HCT116 (cell line): ENCODE measurements around the gene ALB. TPM values are rescaled to one million over a fixed set of nuclear protein-coding genes. Genes with fewer than 3 reads are reported as not detected.

Source experiments
- ATAC-seq: fragments of 200-7000 bp; cut with Tn5 transposase; 2 replicates; pipeline ENCODE4 v1.9.1; 2020; ENCODE audit warnings: mild to moderate bottlenecking, moderate library complexity
- BruUV-seq: library from RNA; stranded (reverse); fragments of 400-500 nt; replicated peaks from 2 replicates; lab custom pipeline; 2021; lab: Mats Ljungman, UMichigan
- CTCF ChIA-PET: fragments of 300-600 bp; sonication (Branson Sonifier 250); formaldehyde crosslinking; loops from one replicate; lab custom pipeline; 2021; ENCODE audit warnings: antibody characterized with exemption; lab: Charles Lee
- POLR2A ChIA-PET: fragments of 300-600, 350-600 bp; sonication (Branson Sonifier 250); formaldehyde crosslinking; loops from one replicate; lab custom pipeline; 2021; ENCODE audit warnings: antibody characterized with exemption; lab: Charles Lee
- RAD21 ChIA-PET, 2 experiments: fragments of 300-600 bp; sonication (Branson Sonifier 250); formaldehyde crosslinking; loops; one replicate each; lab custom pipeline; 2023; ENCODE audit warnings: low total read pairs in 2 of 2; ENCODE audit not compliant: uncharacterized antibody in 2 of 2, unreplicated experiment in 2 of 2, low non-redundant PET in 1 of 2; lab: Charles Lee
- DNase-seq: peaks from one replicate; pipeline ENCODE4 v3.0.0-alpha.2; 2010; ENCODE audit warnings: low read depth, low spot score
- H2AFZ ChIP-seq: fragments of 200-600 bp; shearing (Covaris generic), sonication (generic); 2 replicates; pipeline ENCODE4 v1.6.1; 2017; ENCODE audit warnings: low read depth, mixed run types, mixed read lengths, antibody characterized with exemption, low read length; ENCODE audit not compliant: poor library complexity, severe bottlenecking
- H3K27ac ChIP-seq: 2 replicates; pipeline ENCODE4 v1.5.1; 2012; ENCODE audit warnings: low read depth, low read length
- H3K27me3 ChIP-seq: fragments of 200-600 bp; sonication (generic); 2 replicates; pipeline ENCODE4 v1.6.1; 2016; ENCODE audit warnings: mixed run types, low read length, mixed read lengths; ENCODE audit not compliant: insufficient read depth
- H3K36me3 ChIP-seq, 2 experiments: fragments of 200-500 bp in 1 of 2; fragments of 200-600 bp in 1 of 2; sonication (Bioruptor generic) in 1 of 2; sonication (generic) in 1 of 2; 2 replicates each; pipeline versions ENCODE4 v1.5.1 to v1.6.1; 2014 to 2016; ENCODE audit warnings: low read length in 2 of 2, inconsistent platforms in 1 of 2, mixed read lengths in 1 of 2, mixed run types in 1 of 2; ENCODE audit not compliant: insufficient read depth in 2 of 2, control insufficient read depth in 1 of 2
- H3K4me1 ChIP-seq, 2 experiments: fragments of 200-600 bp in 1 of 2; sonication (generic) in 1 of 2; 2 replicates each; pipeline versions ENCODE4 v1.5.1 to v1.6.1; 2012 to 2017; ENCODE audit warnings: low read length in 2 of 2, inconsistent platforms in 1 of 2, mild to moderate bottlenecking in 1 of 2, mixed read lengths in 1 of 2, mixed run types in 1 of 2, moderate library complexity in 1 of 2; ENCODE audit not compliant: insufficient read depth in 2 of 2, control insufficient read depth in 1 of 2
- H3K4me2 ChIP-seq: fragments of 200-600 bp; sonication (generic); 2 replicates; pipeline ENCODE4 v1.6.1; 2017; ENCODE audit warnings: mixed run types, low read length, mixed read lengths
- H3K4me3 ChIP-seq, 2 experiments: fragments of 200-600 bp in 1 of 2; sonication (generic) in 1 of 2; replicated peaks in 1 of 2; 2 replicates each; pipeline ENCODE4 v1.5.1; 2011 to 2016; ENCODE audit warnings: low read length in 2 of 2, control low read depth in 1 of 2, low read depth in 1 of 2, mild to moderate bottlenecking in 1 of 2, mixed read lengths in 1 of 2, mixed run types in 1 of 2
- H3K79me2 ChIP-seq: fragments of 200-600 bp; sonication (generic); 2 replicates; pipeline ENCODE4 v1.6.1; 2017; ENCODE audit warnings: mild to moderate bottlenecking, mixed run types, low read length, moderate library complexity, mixed read lengths; ENCODE audit not compliant: insufficient read depth
- H3K9ac ChIP-seq: fragments of 200-600 bp; sonication (generic); 2 replicates; pipeline ENCODE4 v1.6.1; 2016; ENCODE audit warnings: low read length, mixed read lengths
- H3K9me2 ChIP-seq: fragments of 200-600 bp; sonication (generic), shearing (Covaris generic); 2 replicates; pipeline ENCODE4 v1.6.1; 2017; ENCODE audit warnings: mixed run types, mild to moderate bottlenecking, moderate library complexity; ENCODE audit not compliant: insufficient read depth
- H3K9me3 ChIP-seq, 2 experiments: fragments of 200-500 bp in 1 of 2; fragments of 200-600 bp in 1 of 2; sonication (Bioruptor generic) in 1 of 2; sonication (generic) in 1 of 2; 2 replicates each; pipeline ENCODE4 v1.6.1; 2014 to 2017; ENCODE audit warnings: low read length in 2 of 2, mixed read lengths in 2 of 2, inconsistent platforms in 1 of 2, low read depth in 1 of 2, mild to moderate bottlenecking in 1 of 2, mixed run types in 1 of 2, moderate library complexity in 1 of 2; ENCODE audit not compliant: control insufficient read depth in 1 of 2, insufficient read depth in 1 of 2
- H4K20me1 ChIP-seq: fragments of 200-600 bp; sonication (generic), shearing (Covaris generic); 2 replicates; pipeline ENCODE4 v1.6.1; 2017; ENCODE audit warnings: mixed run types, mild to moderate bottlenecking, moderate library complexity; ENCODE audit not compliant: insufficient read depth
- CBX3 ChIP-seq: IDR thresholded peaks from 2 replicates; pipeline ENCODE4 v1.6.1; 2012; ENCODE audit warnings: low read depth
- EGR1 ChIP-seq: IDR thresholded peaks from 2 replicates; pipeline ENCODE4 v1.6.1; 2012; ENCODE audit warnings: low read depth
- ELF1 ChIP-seq: IDR thresholded peaks from 2 replicates; pipeline ENCODE4 v1.6.1; 2012; ENCODE audit warnings: low read depth, borderline replicate concordance
- EZH2 ChIP-seq: fragments of 200-600 bp; sonication (generic); IDR thresholded peaks from 2 replicates; pipeline ENCODE4 v1.6.1; 2017; ENCODE audit warnings: antibody characterized with exemption, mixed run types
- EZH2phosphoT487 ChIP-seq: fragments of 200-600 bp; IDR thresholded peaks from 2 replicates; pipeline ENCODE4 v1.6.1; 2018; ENCODE audit warnings: antibody characterized with exemption, borderline replicate concordance
- FOSL1 ChIP-seq: IDR thresholded peaks from 2 replicates; pipeline ENCODE4 v1.6.1; 2012; ENCODE audit warnings: low read depth
- JUND ChIP-seq: IDR thresholded peaks from 2 replicates; pipeline ENCODE4 v1.6.1; 2012
- SIN3A ChIP-seq: IDR thresholded peaks from 2 replicates; pipeline ENCODE4 v1.6.1; 2012; ENCODE audit warnings: low read depth
- SP1 ChIP-seq: IDR thresholded peaks from 2 replicates; pipeline ENCODE4 v1.6.1; 2012; ENCODE audit warnings: low read depth
- SRF ChIP-seq: IDR thresholded peaks from 2 replicates; pipeline ENCODE4 v1.6.1; 2012; ENCODE audit warnings: low read depth
- TCF7L2 ChIP-seq: IDR thresholded peaks from 2 replicates; pipeline ENCODE4 v1.7.0; 2011; ENCODE audit warnings: borderline replicate concordance, inconsistent platforms; ENCODE audit not compliant: insufficient read depth, insufficient read length; ENCODE audit errors: extremely low read depth
- YY1 ChIP-seq: IDR thresholded peaks from 2 replicates; pipeline ENCODE4 v1.6.1; 2011; ENCODE audit warnings: low read length, low read depth, moderate library complexity, mild to moderate bottlenecking; ENCODE audit not compliant: insufficient replicate concordance; ENCODE audit errors: extremely low read depth
- intact Hi-C: fragments of 100-400 bp; cut with micrococcal nuclease; formaldehyde crosslinking; loops from 2 replicates; pipeline ENCODE4 v1.10.0; 2022
- total RNA-seq: library from RNA; stranded (reverse); gene quantifications from one replicate; pipeline ENCODE4 v1.2.1, GENCODE V29; 2021; ENCODE audit not compliant: unreplicated experiment
- TF ChIP-seq, protein P1 (sequence below): IDR thresholded peaks from 2 replicates; pipeline ENCODE4 v1.6.1; 2012; ENCODE audit warnings: low read depth
- TF ChIP-seq, protein P2 (sequence below): IDR thresholded peaks from 2 replicates; pipeline ENCODE4 v1.6.1; 2012

The ALB gene
- total RNA-seq, 1 experiment from 2014 or later = 26.7 TPM

DNA sequence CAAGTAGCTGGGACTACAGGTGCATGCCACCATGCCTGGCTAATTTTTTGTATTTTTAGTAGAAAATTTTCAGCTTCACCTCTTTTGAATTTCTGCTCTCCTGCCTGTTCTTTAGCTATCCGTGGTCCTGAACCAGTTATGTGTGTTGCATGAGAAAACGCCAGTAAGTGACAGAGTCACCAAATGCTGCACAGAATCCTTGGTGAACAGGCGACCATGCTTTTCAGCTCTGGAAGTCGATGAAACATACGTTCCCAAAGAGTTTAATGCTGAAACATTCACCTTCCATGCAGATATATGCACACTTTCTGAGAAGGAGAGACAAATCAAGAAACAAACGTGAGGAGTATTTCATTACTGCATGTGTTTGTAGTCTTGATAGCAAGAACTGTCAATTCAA is 13.9 kb downstream of the ALB start:
- ChIA-PET POLR2A (no interaction called here), RAD21 (no interaction called here), CTCF (no interaction called here)
- intact Hi-C loops = no loop called here
- H3K9me2 ChIP-seq = no peaks in the 10 kb centered on the region
- no peak overlapping the region for H2AFZ ChIP-seq
- no peaks in the 10 kb centered on the region for H3K4me1 ChIP-seq
- H3K36me3 ChIP-seq = no peaks in the 10 kb centered on the region
- H3K9ac ChIP-seq = no peak overlapping the region
- no peak for ATAC-seq
- no peaks in the 10 kb centered on the region for H4K20me1 ChIP-seq
- TF ChIP-seq ELF1 = no peak
- TF ChIP-seq, protein P1, sequence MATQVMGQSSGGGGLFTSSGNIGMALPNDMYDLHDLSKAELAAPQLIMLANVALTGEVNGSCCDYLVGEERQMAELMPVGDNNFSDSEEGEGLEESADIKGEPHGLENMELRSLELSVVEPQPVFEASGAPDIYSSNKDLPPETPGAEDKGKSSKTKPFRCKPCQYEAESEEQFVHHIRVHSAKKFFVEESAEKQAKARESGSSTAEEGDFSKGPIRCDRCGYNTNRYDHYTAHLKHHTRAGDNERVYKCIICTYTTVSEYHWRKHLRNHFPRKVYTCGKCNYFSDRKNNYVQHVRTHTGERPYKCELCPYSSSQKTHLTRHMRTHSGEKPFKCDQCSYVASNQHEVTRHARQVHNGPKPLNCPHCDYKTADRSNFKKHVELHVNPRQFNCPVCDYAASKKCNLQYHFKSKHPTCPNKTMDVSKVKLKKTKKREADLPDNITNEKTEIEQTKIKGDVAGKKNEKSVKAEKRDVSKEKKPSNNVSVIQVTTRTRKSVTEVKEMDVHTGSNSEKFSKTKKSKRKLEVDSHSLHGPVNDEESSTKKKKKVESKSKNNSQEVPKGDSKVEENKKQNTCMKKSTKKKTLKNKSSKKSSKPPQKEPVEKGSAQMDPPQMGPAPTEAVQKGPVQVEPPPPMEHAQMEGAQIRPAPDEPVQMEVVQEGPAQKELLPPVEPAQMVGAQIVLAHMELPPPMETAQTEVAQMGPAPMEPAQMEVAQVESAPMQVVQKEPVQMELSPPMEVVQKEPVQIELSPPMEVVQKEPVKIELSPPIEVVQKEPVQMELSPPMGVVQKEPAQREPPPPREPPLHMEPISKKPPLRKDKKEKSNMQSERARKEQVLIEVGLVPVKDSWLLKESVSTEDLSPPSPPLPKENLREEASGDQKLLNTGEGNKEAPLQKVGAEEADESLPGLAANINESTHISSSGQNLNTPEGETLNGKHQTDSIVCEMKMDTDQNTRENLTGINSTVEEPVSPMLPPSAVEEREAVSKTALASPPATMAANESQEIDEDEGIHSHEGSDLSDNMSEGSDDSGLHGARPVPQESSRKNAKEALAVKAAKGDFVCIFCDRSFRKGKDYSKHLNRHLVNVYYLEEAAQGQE = peak; percentile 54
- H3K4me2 ChIP-seq = no peak overlapping the region
- no TSS peak for BruUV-seq
- H3K27me3 ChIP-seq = no peaks in the 10 kb centered on the region
- no peak for DNase-seq
- no peaks in the 10 kb centered on the region for H3K9me3 ChIP-seq
- H3K4me3 ChIP-seq = no peak overlapping the region
- no peaks in the 10 kb centered on the region for H3K79me2 ChIP-seq
- H3K27ac ChIP-seq = no peak overlapping the region

- no peak overlapping the region for H2AFZ ChIP-seq
- no peak for TF ChIP-seq TCF7L2
- TF ChIP-seq EZH2phosphoT487 = no peak
- TF ChIP-seq EGR1 = no peak
- no peak for TF ChIP-seq SIN3A
- TF ChIP-seq, protein P2, sequence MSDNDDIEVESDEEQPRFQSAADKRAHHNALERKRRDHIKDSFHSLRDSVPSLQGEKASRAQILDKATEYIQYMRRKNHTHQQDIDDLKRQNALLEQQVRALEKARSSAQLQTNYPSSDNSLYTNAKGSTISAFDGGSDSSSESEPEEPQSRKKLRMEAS = no peak
- TF ChIP-seq SRF = no peak
- no peak for TF ChIP-seq JUND
- TF ChIP-seq, protein P1 = no peak
- TF ChIP-seq ELF1 = no peak
- no peak for TF ChIP-seq FOSL1
- TF ChIP-seq SP1 = no peak
- TF ChIP-seq EZH2 = no peak
- TF ChIP-seq YY1 = no peak
- no peak for TF ChIP-seq CBX3
- H3K79me2 ChIP-seq = no peaks in the 10 kb centered on the region
- H3K27me3 ChIP-seq = no peaks in the 10 kb centered on the region
- no peaks in the 10 kb centered on the region for H3K9me3 ChIP-seq
- no peak for ATAC-seq
- no peak overlapping the region for H3K4me2 ChIP-seq
- POLR2A ChIA-PET = no interaction called here
- H3K27ac ChIP-seq = no peak overlapping the region
- H4K20me1 ChIP-seq = no peaks in the 10 kb centered on the region
- BruUV-seq = no TSS peak
- DNase-seq = no peak
- RAD21 ChIA-PET = no interaction called here
- no peak overlapping the region for H3K4me3 ChIP-seq
- CTCF ChIA-PET = no interaction called here
- no peaks in the 10 kb centered on the region for H3K36me3 ChIP-seq
- H3K9ac ChIP-seq = no peak overlapping the region
- intact Hi-C loops = no loop called here
- H3K4me1 ChIP-seq = no peaks in the 10 kb centered on the region
- no peaks in the 10 kb centered on the region for H3K9me2 ChIP-seq
Observed at GRCh38 chr4:73418677-73419076, 14.6 kb downstream of the ALB start.
